Fibroblast of skin of right quadriceps (primary cell): Measurements from ENCODE around the gene TRIOBP.

ENCODE experiments used
- DNase-seq: peaks from one replicate; pipeline ENCODE4 v3.0.0-alpha.2; 2013

The TRIOBP gene

GRCh38 chr22:37752189-37753087, 55.6 kb downstream of the TRIOBP start:
- DNase-seq = peak; percentile 84

GRCh38 chr22:37753746-37754145, 56.9 kb downstream of the TRIOBP start:
- DNase-seq = no peak

GRCh38 chr22:37757663-37758062, 60.8 kb downstream of the TRIOBP start:
- no peak for DNase-seq

- no peak for DNase-seq
These were observed 61.8 kb downstream of the TRIOBP start for GRCh38 chr22:37758694-37759093.

- DNase-seq = no peak
These were observed 62.4 kb downstream of the TRIOBP start for GRCh38 chr22:37759281-37759680.

GRCh38 chr22:37760152-37760551, 63.3 kb downstream of the TRIOBP start:
- no peak for DNase-seq

GRCh38 chr22:37762389-37762836, 65.6 kb downstream of the TRIOBP start:
- no peak for DNase-seq

GRCh38 chr22:37763012-37763411, 66.2 kb downstream of the TRIOBP start:
- no peak for DNase-seq

GRCh38 chr22:37763652-37764051, 66.8 kb downstream of the TRIOBP start:
- DNase-seq = no peak

GRCh38 chr22:37764622-37765021, 67.8 kb downstream of the TRIOBP start:
- DNase-seq = no peak

- DNase-seq = no peak
These were observed 68.7 kb downstream of the TRIOBP start for GRCh38 chr22:37765498-37765897.

GRCh38 chr22:37765953-37766576, 69.2 kb downstream of the TRIOBP start:
- no peak for DNase-seq

GRCh38 chr22:37768273-37768672, 71.4 kb downstream of the TRIOBP start:
- no peak for DNase-seq

- DNase-seq = no peak
These were observed 72.2 kb downstream of the TRIOBP start for GRCh38 chr22:37769056-37769455.

- DNase-seq = no peak
These were observed 74.2 kb downstream of the TRIOBP start for GRCh38 chr22:37771081-37771480.

- DNase-seq = no peak
These were observed 75.0 kb downstream of the TRIOBP start for GRCh38 chr22:37771702-37772427.

GRCh38 chr22:37774728-37775127, 77.9 kb downstream of the TRIOBP start:
- no peak for DNase-seq

- DNase-seq = peak; percentile 75
These were observed 79.2 kb downstream of the TRIOBP start for GRCh38 chr22:37775785-37776638.

- DNase-seq = no peak
These were observed 79.8 kb downstream of the TRIOBP start for GRCh38 chr22:37776639-37777005.

GRCh38 chr22:37777122-37777687, 80.4 kb downstream of the TRIOBP start:
- peak; percentile 75 for DNase-seq

GRCh38 chr22:37778370-37779009, 81.6 kb downstream of the TRIOBP start:
- DNase-seq = no peak
